OCI-LY1 (cell line): ENCODE data around the gene RAD54L2.
"Not testable (repeated sequence)": the region's sequence is repeated elsewhere in the genome, so short reads cannot be mapped to it uniquely, and the experiment has no call there.

Experiments
- H2AFZ ChIP-seq: fragments of 200-600 bp; sonication (generic), shearing (Covaris generic); 2 replicates; pipeline ENCODE4 v1.6.0; 2014; ENCODE audit warnings: antibody characterized with exemption, mild to moderate bottlenecking, low read length
- H3F3A ChIP-seq: fragments of 200-600 bp; sonication (generic), shearing (Covaris generic); 2 replicates; pipeline ENCODE4 v1.6.0; 2014; ENCODE audit warnings: mild to moderate bottlenecking, antibody characterized with exemption, low read length, moderate library complexity; ENCODE audit not compliant: insufficient read depth
- H3K27ac ChIP-seq: fragments of 200-600 bp; sonication (generic); 2 replicates; pipeline ENCODE4 v1.5.1; 2014; ENCODE audit warnings: low read length, mixed run types, mild to moderate bottlenecking, low read depth; ENCODE audit not compliant: poor library complexity, severe bottlenecking
- H3K27me3 ChIP-seq: fragments of 200-600 bp; sonication (generic); 2 replicates; pipeline ENCODE4 v1.6.0; 2014; ENCODE audit warnings: antibody characterized with exemption, mild to moderate bottlenecking, low read length, moderate library complexity; ENCODE audit not compliant: insufficient read depth
- H3K36me3 ChIP-seq: fragments of 200-600 bp; sonication (generic); 2 replicates; pipeline ENCODE4 v1.6.1; 2014; ENCODE audit warnings: mild to moderate bottlenecking, antibody characterized with exemption, low read length, moderate library complexity, mixed read lengths; ENCODE audit not compliant: insufficient read depth
- H3K4me1 ChIP-seq: fragments of 200-600 bp; sonication (generic); 2 replicates; pipeline ENCODE4 v1.5.1; 2014; ENCODE audit warnings: mild to moderate bottlenecking, low read length, moderate library complexity; ENCODE audit not compliant: insufficient read depth, severe bottlenecking
- H3K4me2 ChIP-seq: fragments of 200-600 bp; sonication (generic), shearing (Covaris generic); 2 replicates; pipeline ENCODE4 v1.6.1; 2014; ENCODE audit warnings: low read length
- H3K4me3 ChIP-seq: fragments of 200-600 bp; sonication (generic); 2 replicates; pipeline ENCODE4 v1.5.1; 2014; ENCODE audit warnings: low read length, low read depth, mild to moderate bottlenecking, mixed read lengths; ENCODE audit not compliant: poor library complexity, severe bottlenecking
- H3K79me2 ChIP-seq: fragments of 200-600 bp; shearing (Covaris generic); 2 replicates; pipeline ENCODE4 v1.6.1; 2016; ENCODE audit warnings: mixed run types, low read length, mixed read lengths; ENCODE audit not compliant: insufficient read depth
- H3K9ac ChIP-seq: fragments of 200-600 bp; sonication (generic), shearing (Covaris generic); 2 replicates; pipeline ENCODE4 v1.6.1; 2014; ENCODE audit warnings: mild to moderate bottlenecking, low read length, mixed read lengths
- H3K9me2 ChIP-seq: fragments of 200-600 bp; sonication (generic), shearing (Covaris generic); 2 replicates; pipeline ENCODE4 v1.6.1; 2014; ENCODE audit warnings: low read depth, mild to moderate bottlenecking, low read length, mixed read lengths
- H3K9me3 ChIP-seq: fragments of 200-600 bp; shearing (Covaris generic); 2 replicates; pipeline ENCODE4 v1.6.1; 2014; ENCODE audit warnings: low read length, mixed read lengths
- H4K20me1 ChIP-seq: fragments of 200-600 bp; sonication (generic), shearing (Covaris generic); 2 replicates; pipeline ENCODE4 v1.6.0; 2016; ENCODE audit warnings: mild to moderate bottlenecking, low read length; ENCODE audit not compliant: insufficient read depth
- EZH2 ChIP-seq: fragments of 200-600 bp; sonication (generic), shearing (Covaris generic); IDR thresholded peaks from 2 replicates; pipeline ENCODE4 v1.8.0; 2017; ENCODE audit warnings: borderline replicate concordance, mixed run types, mild to moderate bottlenecking, antibody characterized with exemption, low read length, moderate library complexity, mixed read lengths
- TF ChIP-seq, protein P1 (sequence below): fragments of 200-600 bp; sonication (generic), shearing (Covaris generic); IDR thresholded peaks from 2 replicates; pipeline ENCODE4 v1.5.1; 2017; ENCODE audit warnings: mild to moderate bottlenecking, antibody characterized with exemption, low read length, moderate library complexity, mixed read lengths

RAD54L2 gene

GRCh38 chr3:51559961-51560360, 21.4 kb downstream of the RAD54L2 start:
- Histone ChIP-seq H2AFZ (no peak overlapping the region), H3K4me3 (no peak overlapping the region), H3K9ac (no peak overlapping the region), H3K9me2 (no peaks in the 10 kb centered on the region), H3K36me3 (peaks cover 3% of the 10 kb centered on the region; the same call in 1 of the 2 replicates), H3K27ac (no peak overlapping the region), H3K4me1 (no peaks in the 10 kb centered on the region), H4K20me1 (no peaks in the 10 kb centered on the region), H3K4me2 (no peak overlapping the region), H3K9me3 (no peaks in the 10 kb centered on the region), H3F3A (no peaks in the 10 kb centered on the region), H3K79me2 (no peaks in the 10 kb centered on the region), H3K27me3 (no peaks in the 10 kb centered on the region)
- TF ChIP-seq EZH2, result no peak
- TF ChIP-seq, protein P1, sequence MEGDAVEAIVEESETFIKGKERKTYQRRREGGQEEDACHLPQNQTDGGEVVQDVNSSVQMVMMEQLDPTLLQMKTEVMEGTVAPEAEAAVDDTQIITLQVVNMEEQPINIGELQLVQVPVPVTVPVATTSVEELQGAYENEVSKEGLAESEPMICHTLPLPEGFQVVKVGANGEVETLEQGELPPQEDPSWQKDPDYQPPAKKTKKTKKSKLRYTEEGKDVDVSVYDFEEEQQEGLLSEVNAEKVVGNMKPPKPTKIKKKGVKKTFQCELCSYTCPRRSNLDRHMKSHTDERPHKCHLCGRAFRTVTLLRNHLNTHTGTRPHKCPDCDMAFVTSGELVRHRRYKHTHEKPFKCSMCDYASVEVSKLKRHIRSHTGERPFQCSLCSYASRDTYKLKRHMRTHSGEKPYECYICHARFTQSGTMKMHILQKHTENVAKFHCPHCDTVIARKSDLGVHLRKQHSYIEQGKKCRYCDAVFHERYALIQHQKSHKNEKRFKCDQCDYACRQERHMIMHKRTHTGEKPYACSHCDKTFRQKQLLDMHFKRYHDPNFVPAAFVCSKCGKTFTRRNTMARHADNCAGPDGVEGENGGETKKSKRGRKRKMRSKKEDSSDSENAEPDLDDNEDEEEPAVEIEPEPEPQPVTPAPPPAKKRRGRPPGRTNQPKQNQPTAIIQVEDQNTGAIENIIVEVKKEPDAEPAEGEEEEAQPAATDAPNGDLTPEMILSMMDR, result no peak

DNA sequence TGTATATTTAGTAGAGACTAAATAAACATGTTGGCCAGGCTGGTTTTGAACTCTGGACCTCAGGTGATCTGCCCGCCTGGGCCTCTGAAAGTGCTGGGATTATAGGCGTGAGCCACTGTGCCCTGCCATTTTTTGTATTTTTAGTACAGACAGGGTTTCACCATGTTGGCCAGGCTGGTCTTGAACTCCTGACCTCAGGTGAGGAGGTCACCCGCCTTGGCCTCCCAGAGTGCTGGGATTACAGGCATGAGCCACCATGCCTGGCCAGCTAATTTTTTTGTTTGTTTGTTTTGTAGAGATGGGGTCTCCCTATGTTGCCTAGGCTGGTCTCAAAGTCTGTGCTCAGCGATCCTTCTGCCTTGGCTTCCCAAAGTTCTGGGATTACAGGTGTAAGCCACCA, 23.9 kb downstream of the RAD54L2 start:
- not testable (repeated sequence) for H4K20me1 ChIP-seq, H3K9ac ChIP-seq, H3K9me3 ChIP-seq, H3K79me2 ChIP-seq, H3F3A ChIP-seq, H3K36me3 ChIP-seq, H3K4me1 ChIP-seq, H3K4me2 ChIP-seq, H2AFZ ChIP-seq, H3K27ac ChIP-seq, H3K27me3 ChIP-seq, H3K9me2 ChIP-seq, H3K4me3 ChIP-seq

DNA sequence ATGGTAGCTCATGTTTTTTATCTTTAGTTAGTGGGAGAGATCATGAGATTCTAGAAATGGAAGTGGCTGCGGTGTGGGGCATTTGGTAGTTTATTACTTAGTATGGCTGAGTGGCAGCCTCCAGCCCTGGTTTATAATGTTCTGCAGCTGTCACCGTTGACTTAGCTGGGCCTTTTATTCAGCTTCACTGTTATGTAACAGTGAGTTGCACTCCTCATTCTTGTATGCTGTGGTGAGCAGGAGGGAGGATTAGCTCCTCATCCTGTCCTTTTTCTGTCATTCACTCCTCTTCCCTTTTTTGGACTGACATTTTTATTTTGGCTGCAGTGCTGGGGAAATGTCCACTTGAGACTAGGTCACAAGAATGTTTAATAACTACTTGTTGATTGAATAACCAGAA, 29.5 kb downstream of the RAD54L2 start:
- H3K4me3 ChIP-seq, result no peak overlapping the region
- no peaks in the 10 kb centered on the region for H3F3A ChIP-seq
- no peaks in the 10 kb centered on the region for H3K27me3 ChIP-seq
- H3K4me1 ChIP-seq, result no peaks in the 10 kb centered on the region
- no peak overlapping the region for H3K4me2 ChIP-seq
- no peaks in the 10 kb centered on the region for H3K9me2 ChIP-seq
- no peak overlapping the region for H2AFZ ChIP-seq
- H4K20me1 ChIP-seq, result no peaks in the 10 kb centered on the region
- TF ChIP-seq EZH2, result no peak
- TF ChIP-seq, protein P1, result no peak
- H3K9ac ChIP-seq, result no peak overlapping the region
- H3K9me3 ChIP-seq, result no peaks in the 10 kb centered on the region
- peaks cover under 1% of the 10 kb centered on the region; the same call in 1 of the 2 replicates for H3K36me3 ChIP-seq
- peaks cover 3% of the 10 kb centered on the region; the same call in 1 of the 2 replicates for H3K79me2 ChIP-seq
- no peak overlapping the region for H3K27ac ChIP-seq

DNA sequence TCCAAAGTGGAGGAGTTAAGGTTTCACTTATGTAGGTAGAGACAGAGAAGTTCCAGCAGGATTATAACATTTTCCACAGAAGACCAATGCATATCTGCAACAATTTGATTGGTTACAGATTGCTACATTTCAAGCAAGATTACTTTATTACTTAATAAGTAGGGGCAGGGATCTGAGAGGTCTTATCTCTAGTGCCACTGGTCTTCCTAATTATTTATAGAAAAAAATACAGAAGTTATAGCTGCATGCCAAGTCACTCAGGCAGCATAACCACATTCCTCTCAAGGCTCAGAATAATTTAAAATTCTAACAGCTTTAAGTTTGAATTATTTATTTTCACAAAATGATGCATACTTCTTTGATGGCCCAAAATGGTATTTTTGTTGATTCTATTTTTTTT, 30.5 kb downstream of the RAD54L2 start:
- no peak overlapping the region for H3K27ac ChIP-seq
- no peak overlapping the region for H2AFZ ChIP-seq
- TF ChIP-seq, protein P1, result no peak
- TF ChIP-seq EZH2, result no peak

More for the DNA sequence above, 30.5 kb downstream of the RAD54L2 start:
- H3K9ac ChIP-seq, result no peak overlapping the region
- H3K9me3 ChIP-seq, result no peaks in the 10 kb centered on the region
- H3K4me3 ChIP-seq, result no peak overlapping the region
- peaks cover 6% of the 10 kb centered on the region; the same call in 1 of the 2 replicates for H3K36me3 ChIP-seq
- peaks cover 3% of the 10 kb centered on the region; the same call in 1 of the 2 replicates for H3K79me2 ChIP-seq
- H3F3A ChIP-seq, result no peaks in the 10 kb centered on the region
- no peaks in the 10 kb centered on the region for H3K9me2 ChIP-seq
- no peaks in the 10 kb centered on the region for H3K27me3 ChIP-seq
- no peaks in the 10 kb centered on the region for H3K4me1 ChIP-seq
- no peak overlapping the region for H3K4me2 ChIP-seq
- no peaks in the 10 kb centered on the region for H4K20me1 ChIP-seq
